ENCODE measurements around the gene TMTC2. TPM values are rescaled to one million over a fixed set of nuclear protein-coding genes. Genes with fewer than 3 reads are reported as not detected.
A peak's percentile ranks its signal among the peaks of the same experiment; 100 is the strongest.

The TMTC2 gene
- total RNA-seq, 1 donor from 2014 or later, result 25.5 TPM

GRCh38 chr12:82688035-82688501, 1.4 kb downstream of the TMTC2 start:
- Histone ChIP-seq H3K27ac (no peak overlapping the region), H3K79me2 (ENCODE audit: low read depth) (peaks cover 36% of the 10 kb centered on the region), H4K20me1 (ENCODE audit: low read depth) (peaks cover 22% of the 10 kb centered on the region), H3F3A (ENCODE audit: low read depth) (peaks cover 23% of the 10 kb centered on the region), H2AFZ (replicated peaks) (peak overlapping the region; percentile 85), H3K9me3 (ENCODE audit: low read depth) (no peaks in the 10 kb centered on the region), H3K27me3 (no peaks in the 10 kb centered on the region), H3K4me1 (peaks cover 24% of the 10 kb centered on the region), H3K36me3 (no peaks in the 10 kb centered on the region), H3K4me2 (peak overlapping the region; percentile 98), H3K9ac (peak overlapping the region; percentile 8), H3K4me3 (peak overlapping the region; percentile 95)
- Mint-ChIP-seq H3K9me3 (no peaks in the 10 kb centered on the region), H3K4me1 (peaks cover 20% of the 10 kb centered on the region), H3K4me3 (peak overlapping the region; percentile 94), H3K36me3 (peaks cover 5% of the 10 kb centered on the region), H3K27ac (peak overlapping the region; percentile 9), H3K27me3 (ENCODE audit: insufficient read depth, low read depth) (peaks cover 10% of the 10 kb centered on the region)
- peak; percentile 38 for DNase-seq (ENCODE audit: low spot score)
- TF ChIP-seq EZH2 (IDR thresholded peaks at IDR 0.05) (no peak), CTCF (IDR thresholded peaks at IDR 0.05) (peak; percentile 34)

- Mint-ChIP-seq H3K4me3 (peak overlapping the region; percentile 94), H3K27me3 (ENCODE audit: insufficient read depth, low read depth) (peaks cover 10% of the 10 kb centered on the region), H3K27ac (no peak overlapping the region), H3K9me3 (no peaks in the 10 kb centered on the region), H3K4me1 (peaks cover 20% of the 10 kb centered on the region), H3K36me3 (peaks cover 10% of the 10 kb centered on the region)
- peaks cover 24% of the 10 kb centered on the region for H3K4me1 ChIP-seq
- DNase-seq (ENCODE audit: low spot score), result peak; percentile 15
- H3K27ac ChIP-seq, result no peak overlapping the region
- H3K4me3 ChIP-seq, result peak overlapping the region; percentile 95
- peaks cover 36% of the 10 kb centered on the region for H3K79me2 ChIP-seq (ENCODE audit: low read depth)
- peaks cover 23% of the 10 kb centered on the region for H3F3A ChIP-seq (ENCODE audit: low read depth)
- no peaks in the 10 kb centered on the region for H3K27me3 ChIP-seq
- H3K4me2 ChIP-seq, result peak overlapping the region; percentile 98
- no peaks in the 10 kb centered on the region for H3K9me3 ChIP-seq (ENCODE audit: low read depth)
- H3K36me3 ChIP-seq, result no peaks in the 10 kb centered on the region
- no peak overlapping the region for H3K9ac ChIP-seq
- H2AFZ ChIP-seq (replicated peaks), result no peak overlapping the region
- TF ChIP-seq EZH2 (IDR thresholded peaks at IDR 0.05) (no peak), EZH2phosphoT487 (IDR thresholded peaks at IDR 0.05) (no peak), CTCF (IDR thresholded peaks at IDR 0.05) (no peak)
- peaks cover 22% of the 10 kb centered on the region for H4K20me1 ChIP-seq (ENCODE audit: low read depth)
Observed at GRCh38 chr12:82688596-82688995, 1.9 kb downstream of the TMTC2 start.

GRCh38 chr12:82690006-82690405, 3.3 kb downstream of the TMTC2 start:
- Histone ChIP-seq H3K9me3 (ENCODE audit: low read depth) (no peaks in the 10 kb centered on the region), H3K27me3 (no peaks in the 10 kb centered on the region), H3K9ac (no peak overlapping the region), H2AFZ (replicated peaks) (no peak overlapping the region), H3K27ac (no peak overlapping the region), H3K36me3 (no peaks in the 10 kb centered on the region), H3K4me2 (peak overlapping the region; percentile 98), H4K20me1 (ENCODE audit: low read depth) (peaks cover 22% of the 10 kb centered on the region), H3K79me2 (ENCODE audit: low read depth) (peaks cover 42% of the 10 kb centered on the region), H3F3A (ENCODE audit: low read depth) (peaks cover 23% of the 10 kb centered on the region), H3K4me3 (peak overlapping the region; percentile 95), H3K4me1 (peaks cover 26% of the 10 kb centered on the region)
- Mint-ChIP-seq H3K4me3 (peak overlapping the region; percentile 82), H3K9me3 (no peaks in the 10 kb centered on the region), H3K27ac (no peak overlapping the region), H3K27me3 (ENCODE audit: insufficient read depth, low read depth) (peaks cover 7% of the 10 kb centered on the region), H3K4me1 (peaks cover 20% of the 10 kb centered on the region), H3K36me3 (peaks cover 16% of the 10 kb centered on the region)
- TF ChIP-seq EZH2phosphoT487 (IDR thresholded peaks at IDR 0.05) (no peak), CTCF (IDR thresholded peaks at IDR 0.05) (no peak), EZH2 (IDR thresholded peaks at IDR 0.05) (no peak)
- no peak for DNase-seq (ENCODE audit: low spot score)
